LNCAP (cell line): ENCODE data around the gene SLX9.

Experiments
- TF ChIP-seq, protein P1 (sequence below): fragments of 450-650 bp; IDR thresholded peaks from 2 replicates; pipeline ENCODE4 v1.5.1; 2017; ENCODE audit warnings: mild to moderate bottlenecking

SLX9 gene

GRCh38 chr21:44903689-44904088 is 36.1 kb upstream of the SLX9 start:
- TF ChIP-seq, protein P1, sequence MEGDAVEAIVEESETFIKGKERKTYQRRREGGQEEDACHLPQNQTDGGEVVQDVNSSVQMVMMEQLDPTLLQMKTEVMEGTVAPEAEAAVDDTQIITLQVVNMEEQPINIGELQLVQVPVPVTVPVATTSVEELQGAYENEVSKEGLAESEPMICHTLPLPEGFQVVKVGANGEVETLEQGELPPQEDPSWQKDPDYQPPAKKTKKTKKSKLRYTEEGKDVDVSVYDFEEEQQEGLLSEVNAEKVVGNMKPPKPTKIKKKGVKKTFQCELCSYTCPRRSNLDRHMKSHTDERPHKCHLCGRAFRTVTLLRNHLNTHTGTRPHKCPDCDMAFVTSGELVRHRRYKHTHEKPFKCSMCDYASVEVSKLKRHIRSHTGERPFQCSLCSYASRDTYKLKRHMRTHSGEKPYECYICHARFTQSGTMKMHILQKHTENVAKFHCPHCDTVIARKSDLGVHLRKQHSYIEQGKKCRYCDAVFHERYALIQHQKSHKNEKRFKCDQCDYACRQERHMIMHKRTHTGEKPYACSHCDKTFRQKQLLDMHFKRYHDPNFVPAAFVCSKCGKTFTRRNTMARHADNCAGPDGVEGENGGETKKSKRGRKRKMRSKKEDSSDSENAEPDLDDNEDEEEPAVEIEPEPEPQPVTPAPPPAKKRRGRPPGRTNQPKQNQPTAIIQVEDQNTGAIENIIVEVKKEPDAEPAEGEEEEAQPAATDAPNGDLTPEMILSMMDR = no peak

DNA sequence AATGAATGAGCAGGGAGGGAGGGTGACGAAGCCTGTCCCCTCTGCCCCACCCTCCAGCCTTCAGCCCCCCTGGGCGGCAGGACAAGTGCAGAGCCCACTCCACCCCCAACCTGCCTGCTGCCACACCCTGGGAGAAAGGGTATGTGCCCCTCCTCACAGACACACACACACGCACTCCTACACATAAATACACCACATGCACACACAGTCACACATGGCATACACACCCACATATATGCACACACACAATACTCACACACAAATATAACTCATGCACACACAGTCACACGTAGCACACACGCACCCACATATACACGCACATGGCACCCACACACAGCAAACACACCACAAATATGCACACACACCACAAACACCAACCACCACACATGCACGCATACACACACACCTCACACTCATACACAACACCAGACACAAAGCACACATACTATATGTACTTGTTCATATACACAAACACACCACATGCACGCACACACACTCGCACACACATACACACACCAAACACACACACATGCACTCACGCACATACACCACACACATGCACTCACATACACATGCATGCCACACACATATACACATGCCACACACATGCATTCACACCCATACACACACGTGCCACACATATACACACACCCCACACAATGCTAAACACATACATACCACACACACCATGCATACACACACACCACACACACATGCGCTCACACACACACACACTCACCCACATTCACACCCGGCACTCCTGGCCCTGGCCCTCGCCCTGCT is 35.5 kb upstream of the SLX9 start:
- TF ChIP-seq, protein P1 = no peak

DNA sequence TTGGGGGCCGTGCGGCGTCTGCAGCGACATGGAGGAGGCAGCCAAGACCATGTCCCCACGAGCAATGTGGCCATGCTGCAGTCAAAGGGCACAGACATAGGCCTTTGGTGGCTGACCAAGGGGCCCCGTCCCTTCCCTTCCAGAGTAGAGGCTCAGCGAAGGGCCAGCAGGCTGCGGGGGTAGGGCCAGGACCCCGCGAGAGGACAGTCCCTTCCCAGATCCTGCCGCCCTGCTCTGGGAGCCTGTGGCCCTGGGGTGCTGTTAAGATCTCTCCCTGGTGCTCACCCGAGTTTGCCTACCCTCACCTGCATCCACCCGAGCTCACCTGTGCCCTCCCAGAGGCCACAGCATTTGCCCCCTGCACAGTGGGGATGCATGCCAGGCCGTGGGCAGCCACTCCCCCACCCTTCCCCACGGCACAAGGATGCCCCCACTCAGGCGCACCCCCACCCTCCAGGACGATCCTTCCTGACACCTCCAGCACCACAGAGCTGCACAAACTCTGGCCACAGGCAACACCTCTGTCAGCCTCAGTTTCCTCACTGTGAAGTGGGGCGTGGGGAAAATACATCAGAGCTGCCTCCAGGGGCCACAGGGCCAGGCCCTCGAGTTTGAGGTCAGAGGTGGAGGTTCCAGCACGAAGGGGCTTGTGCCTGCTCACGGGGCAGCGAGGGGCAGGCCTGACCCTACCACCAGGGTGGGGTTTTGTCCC is 34.7 kb upstream of the SLX9 start:
- TF ChIP-seq, protein P1 = no peak

DNA sequence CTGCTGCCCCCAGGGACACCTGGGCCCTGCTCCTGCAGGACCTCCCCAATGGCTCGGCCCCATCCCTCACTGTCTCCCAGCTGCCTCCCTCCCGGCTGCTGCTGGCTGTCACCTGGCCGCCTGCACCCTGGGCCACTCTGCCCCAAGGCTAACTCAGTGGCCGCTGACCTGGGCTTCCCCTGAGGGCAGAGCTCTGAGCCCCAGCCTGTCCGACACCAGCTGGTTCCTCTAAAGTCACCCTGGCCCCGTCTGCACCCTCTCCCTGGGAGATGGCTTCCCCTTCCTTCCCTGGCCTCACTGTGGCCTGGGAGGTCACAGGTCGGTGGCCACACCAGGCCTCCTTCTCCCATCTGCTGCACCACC is 34.1 kb upstream of the SLX9 start:
- TF ChIP-seq, protein P1 = no peak

DNA sequence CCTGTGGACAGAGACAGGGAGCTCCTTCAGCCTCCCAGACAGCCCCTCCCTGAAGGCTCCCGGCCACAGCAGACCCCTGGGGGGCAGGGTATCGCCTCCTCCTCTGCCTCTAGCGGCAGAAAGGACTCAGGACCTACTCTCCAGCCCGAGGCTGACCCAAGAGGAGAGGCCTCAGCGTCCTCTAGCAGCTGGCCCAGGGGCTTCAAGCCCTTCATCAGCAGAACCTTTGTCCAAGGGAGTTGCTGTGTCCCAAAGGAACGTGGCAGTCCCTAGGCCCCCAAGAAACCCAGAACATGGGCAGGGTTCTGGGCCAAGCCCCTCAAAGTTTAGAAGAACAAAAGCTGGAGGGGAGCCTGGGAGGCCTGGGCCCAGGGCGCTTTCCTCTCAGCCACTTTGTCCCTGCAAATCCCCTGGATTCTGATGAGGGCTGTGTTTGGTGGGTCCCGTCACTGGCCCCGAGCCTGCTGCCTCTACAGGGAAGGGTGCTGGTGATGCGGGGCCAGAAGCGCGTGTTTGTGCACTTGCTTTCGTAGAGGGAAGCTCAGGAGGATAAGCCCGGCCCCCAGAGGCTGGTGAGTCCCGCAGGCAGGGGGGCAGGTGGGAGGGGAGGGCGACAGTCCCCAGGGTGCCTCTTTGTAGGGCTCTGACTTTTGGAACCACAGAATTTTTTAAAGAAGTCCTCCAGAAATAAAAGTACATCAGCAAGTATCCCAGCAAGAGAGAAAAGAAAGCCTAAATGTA is 32.4 kb upstream of the SLX9 start:
- TF ChIP-seq, protein P1 = no peak

GRCh38 chr21:44907966-44908895 is 31.6 kb upstream of the SLX9 start:
- TF ChIP-seq, protein P1 = no peak

GRCh38 chr21:44908908-44909307 is 30.9 kb upstream of the SLX9 start:
- TF ChIP-seq, protein P1 = no peak
